GM12878 (cell line): ENCODE data around the gene CCDC184. TPM values are rescaled to one million over a fixed set of nuclear protein-coding genes. Genes with fewer than 3 reads are reported as not detected.

ENCODE experiments used
- ATAC-seq: fragments of 200-7000 bp; cut with Tn5 transposase; 3 replicates; pipeline ENCODE4 v1.9.1; 2020; ENCODE audit warnings: mild to moderate bottlenecking, moderate library complexity
- BruUV-seq: library from RNA; stranded (reverse); fragments of 400-500 nt; replicated peaks from 2 replicates; lab custom pipeline; 2021; lab: Mats Ljungman, UMichigan
- CTCF ChIA-PET: fragments of 300-600 bp; sonication (Branson Sonifier 250); formaldehyde crosslinking; extraction: SDS; loops from one replicate; lab custom pipeline; 2021; ENCODE audit warnings: inconsistent platforms; lab: Yijun Ruan, JAX
- POLR2A ChIA-PET: fragments of 350-600 bp; formaldehyde crosslinking; extraction: SDS; loops from one replicate; lab custom pipeline; 2021; ENCODE audit warnings: inconsistent platforms; lab: Charles Lee
- RAD21 ChIA-PET: fragments of 300-600 bp; sonication (Branson Sonifier 250); formaldehyde crosslinking; loops from one replicate; lab custom pipeline; 2023; ENCODE audit warnings: antibody characterized with exemption; ENCODE audit not compliant: unreplicated experiment; lab: Charles Lee
- SMC1A ChIA-PET: fragments of 300-600 bp; sonication (Branson Sonifier 250); formaldehyde crosslinking; loops from one replicate; lab custom pipeline; 2023; ENCODE audit not compliant: unreplicated experiment, uncharacterized antibody; lab: Charles Lee
- DNase-seq: peaks from one replicate; pipeline ENCODE4 v3.0.0-alpha.2; 2011; ENCODE audit warnings: low read depth, low spot score
- FAIRE-seq: peaks from 3 replicates; lab custom pipeline; 2011; peaks lifted over from hg19 to GRCh38; lab: Jason Lieb, UNC
- H2AFZ ChIP-seq: 2 replicates; pipeline ENCODE4 v1.6.0; 2011; ENCODE audit warnings: low read depth, low read length, control low read depth; ENCODE audit not compliant: control insufficient read depth
- H3K27ac ChIP-seq: 2 replicates; pipeline ENCODE4 v1.5.1; 2011; ENCODE audit warnings: control low read depth; ENCODE audit not compliant: control insufficient read depth, insufficient read depth
- H3K27me3 ChIP-seq, 2 experiments: replicated peaks in 1 of 2; 2 replicates each; pipeline versions ENCODE4 v1.6.0 to v1.6.1; 2011; ENCODE audit warnings: low read length in 1 of 2; ENCODE audit not compliant: control insufficient read depth in 2 of 2, insufficient read depth in 2 of 2
- H3K36me3 ChIP-seq, 2 experiments: 2 replicates each; pipeline ENCODE4 v1.5.1; 2011; ENCODE audit warnings: low read length in 1 of 2; ENCODE audit not compliant: control insufficient read depth in 2 of 2, insufficient read depth in 2 of 2
- H3K4me1 ChIP-seq: 2 replicates; pipeline ENCODE4 v1.6.1; 2011; ENCODE audit warnings: mild to moderate bottlenecking, low read length, moderate library complexity, mixed read lengths; ENCODE audit not compliant: control insufficient read depth, insufficient read depth
- H3K4me2 ChIP-seq: 2 replicates; pipeline ENCODE4 v1.6.0; 2011; ENCODE audit warnings: control low read depth; ENCODE audit not compliant: control insufficient read depth, insufficient read depth
- H3K4me3 ChIP-seq: fragments of 200-600 bp; sonication (generic); 2 replicates; pipeline ENCODE4 v1.5.1; 2016
- H3K79me2 ChIP-seq: 2 replicates; pipeline ENCODE4 v1.6.0; 2011; ENCODE audit warnings: low read length; ENCODE audit not compliant: control insufficient read depth, insufficient read depth
- H3K9ac ChIP-seq: 2 replicates; pipeline ENCODE4 v1.8.0; 2011; ENCODE audit warnings: low read length, control low read depth, mixed read lengths; ENCODE audit not compliant: control insufficient read depth, insufficient read depth
- H3K9me3 ChIP-seq: replicated peaks from 3 replicates; pipeline ENCODE4 v1.5.1; 2011; ENCODE audit warnings: mild to moderate bottlenecking, low read length; ENCODE audit not compliant: control insufficient read depth, insufficient read depth
- H4K20me1 ChIP-seq: 2 replicates; pipeline ENCODE4 v1.6.0; 2011; ENCODE audit not compliant: control insufficient read depth, insufficient read depth
- CBFB ChIP-seq: IDR thresholded peaks from 2 replicates; pipeline ENCODE4 v1.6.1; 2016; ENCODE audit warnings: antibody characterized with exemption, low read depth
- DPF2 ChIP-seq: fragments of 450-650 bp; IDR thresholded peaks from 2 replicates; pipeline ENCODE4 v1.6.1; 2017; ENCODE audit warnings: mild to moderate bottlenecking
- JUND ChIP-seq: IDR thresholded peaks from 2 replicates; pipeline ENCODE4 v1.6.1; 2012; ENCODE audit warnings: low read depth, mild to moderate bottlenecking, low read length, improper control_type of control experiment, moderate library complexity
- MXI1 ChIP-seq: fragments of 150-350 bp; IDR thresholded peaks from 2 replicates; pipeline ENCODE4 v1.6.1; 2011; ENCODE audit warnings: low read depth, mild to moderate bottlenecking, inconsistent platforms, low read length, improper control_type of control experiment
- NR2C1 ChIP-seq: fragments of 450-650 bp; IDR thresholded peaks from 2 replicates; pipeline ENCODE4 v1.6.1; 2017; ENCODE audit warnings: antibody characterized with exemption, mild to moderate bottlenecking, moderate library complexity
- PAX5 ChIP-seq: IDR thresholded peaks from 2 replicates; pipeline ENCODE4 v1.6.1; 2011; ENCODE audit warnings: low read depth, low read length, borderline replicate concordance
- PAX8 ChIP-seq: fragments of 450-650 bp; IDR thresholded peaks from 2 replicates; pipeline ENCODE4 v1.6.1; 2017; ENCODE audit warnings: mild to moderate bottlenecking, moderate library complexity
- SIN3A ChIP-seq: IDR thresholded peaks from 2 replicates; pipeline ENCODE4 v1.6.1; 2012; ENCODE audit warnings: low read depth, low read length, improper control_type of control experiment
- SMARCA5 ChIP-seq: fragments of 450-650 bp; IDR thresholded peaks from 2 replicates; pipeline ENCODE4 v1.6.1; 2017; ENCODE audit warnings: mild to moderate bottlenecking
- SMC3 ChIP-seq: IDR thresholded peaks from 2 replicates; pipeline ENCODE4 v1.6.1; 2011; ENCODE audit warnings: low read length, improper control_type of control experiment, borderline replicate concordance
- SP1 ChIP-seq: IDR thresholded peaks from one replicate; pipeline ENCODE4 v1.6.1; 2011; ENCODE audit warnings: low read depth, low read length
- WRNIP1 ChIP-seq: IDR thresholded peaks from 2 replicates; pipeline ENCODE4 v1.6.1; 2011; ENCODE audit warnings: low read depth, low read length, improper control_type of control experiment, borderline replicate concordance
- YY1 ChIP-seq: IDR thresholded peaks from 2 replicates; pipeline ENCODE4 v1.6.1; 2011; ENCODE audit warnings: low read depth, mild to moderate bottlenecking, low read length
- ZNF207 ChIP-seq: fragments of 450-650 bp; IDR thresholded peaks from 2 replicates; pipeline ENCODE4 v1.6.1; 2014; ENCODE audit warnings: antibody characterized with exemption, mild to moderate bottlenecking, borderline replicate concordance
- ZNF24 ChIP-seq: fragments of 450-650 bp; IDR thresholded peaks from 2 replicates; pipeline ENCODE4 v1.6.1; 2017; ENCODE audit warnings: antibody characterized with exemption, mild to moderate bottlenecking
- WGBS: methylation state at CpG from one replicate; pipeline ENCODE4 v1.1.6; 2016; ENCODE audit warnings: low lambda C conversion rate; ENCODE audit not compliant: insufficient replicate concordance, insufficient coverage; ENCODE audit errors: missing lambda C conversion rate; 5-methylcytosine and 5-hydroxymethylcytosine counted together
- in situ Hi-C: fragments of 300-500 bp; cut with MboI; formaldehyde crosslinking; loops from 9 replicates; pipeline ENCODE4 v1.14.3; 2018; ENCODE audit warnings: mixed read lengths
- intact Hi-C: fragments of 100-400 bp; cut with micrococcal nuclease; formaldehyde crosslinking; loops from one replicate; pipeline ENCODE4 v1.14.2; 2022; ENCODE audit not compliant: unreplicated experiment
- polyA plus RNA-seq, 11 experiments: library from polyadenylated mRNA; depleted of rRNA in 4 of 11; unstranded in 6 of 11; stranded (reverse) in 5 of 11; fragments of >200 nt; fragmentation: Nextera tagmentation in 4 of 11; fragmentation: Illumina TruSeq in 1 of 11; extraction: Ambion mirVana in 4 of 11; extraction: Trizol in 1 of 11; gene quantifications; 1 replicate in 1 of 11; 2 replicates in 10 of 11; pipeline versions ENCODE4 v1.2.1 to v1.2.3, GENCODE V29; 2011 to 2016; ENCODE audit warnings: inconsistent platforms in 2 of 11, missing spikeins in 2 of 11, low read depth in 1 of 11
- total RNA-seq, 4 experiments: library from RNA; depleted of rRNA in 3 of 4; stranded (reverse); fragments of >200 nt in 3 of 4; fragmentation: Illumina TruSeq in 1 of 4; extraction: Trizol in 1 of 4; gene quantifications; 2 replicates each; pipeline versions ENCODE4 v1.2.1 to v1.2.3, GENCODE V29; 2013 to 2021
- TF ChIP-seq, protein P1 (sequence below): fragments of 450-650 bp; IDR thresholded peaks from 2 replicates; pipeline ENCODE4 v1.6.1; 2016; ENCODE audit warnings: mild to moderate bottlenecking, moderate library complexity, borderline replicate concordance
- TF ChIP-seq, protein P2 (sequence below): fragments of 450-650 bp; IDR thresholded peaks from 2 replicates; pipeline ENCODE4 v1.6.1; 2017; ENCODE audit warnings: low read depth, mild to moderate bottlenecking, moderate library complexity
- TF ChIP-seq, protein P3 (sequence below): IDR thresholded peaks from 2 replicates; pipeline ENCODE4 v1.6.1; 2011; ENCODE audit warnings: mild to moderate bottlenecking, low read depth, low read length, moderate library complexity; ENCODE audit not compliant: insufficient replicate concordance

The CCDC184 gene
- total and polyA plus RNA-seq, 10 of the 15 experiments (the other 5 are each of a cell fraction or from before 2014, with no cell fraction given): not detected

DNA sequence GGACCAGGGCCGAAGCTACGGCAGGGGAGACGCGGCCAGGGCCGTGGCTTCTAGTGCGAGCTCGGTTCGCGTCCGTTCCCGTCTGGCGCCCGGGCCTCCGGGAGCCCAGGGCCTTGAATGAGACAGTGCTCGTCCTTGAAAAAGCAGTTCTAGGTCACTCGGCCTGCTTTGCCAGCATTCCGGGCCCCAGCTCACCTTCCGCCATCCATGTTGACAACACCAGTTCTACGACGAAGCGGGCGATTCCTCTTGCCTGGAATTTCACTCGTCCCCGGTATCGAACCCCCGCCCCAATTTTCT is 15.2 kb downstream of the CCDC184 start (continued):
- TF ChIP-seq, protein P1, sequence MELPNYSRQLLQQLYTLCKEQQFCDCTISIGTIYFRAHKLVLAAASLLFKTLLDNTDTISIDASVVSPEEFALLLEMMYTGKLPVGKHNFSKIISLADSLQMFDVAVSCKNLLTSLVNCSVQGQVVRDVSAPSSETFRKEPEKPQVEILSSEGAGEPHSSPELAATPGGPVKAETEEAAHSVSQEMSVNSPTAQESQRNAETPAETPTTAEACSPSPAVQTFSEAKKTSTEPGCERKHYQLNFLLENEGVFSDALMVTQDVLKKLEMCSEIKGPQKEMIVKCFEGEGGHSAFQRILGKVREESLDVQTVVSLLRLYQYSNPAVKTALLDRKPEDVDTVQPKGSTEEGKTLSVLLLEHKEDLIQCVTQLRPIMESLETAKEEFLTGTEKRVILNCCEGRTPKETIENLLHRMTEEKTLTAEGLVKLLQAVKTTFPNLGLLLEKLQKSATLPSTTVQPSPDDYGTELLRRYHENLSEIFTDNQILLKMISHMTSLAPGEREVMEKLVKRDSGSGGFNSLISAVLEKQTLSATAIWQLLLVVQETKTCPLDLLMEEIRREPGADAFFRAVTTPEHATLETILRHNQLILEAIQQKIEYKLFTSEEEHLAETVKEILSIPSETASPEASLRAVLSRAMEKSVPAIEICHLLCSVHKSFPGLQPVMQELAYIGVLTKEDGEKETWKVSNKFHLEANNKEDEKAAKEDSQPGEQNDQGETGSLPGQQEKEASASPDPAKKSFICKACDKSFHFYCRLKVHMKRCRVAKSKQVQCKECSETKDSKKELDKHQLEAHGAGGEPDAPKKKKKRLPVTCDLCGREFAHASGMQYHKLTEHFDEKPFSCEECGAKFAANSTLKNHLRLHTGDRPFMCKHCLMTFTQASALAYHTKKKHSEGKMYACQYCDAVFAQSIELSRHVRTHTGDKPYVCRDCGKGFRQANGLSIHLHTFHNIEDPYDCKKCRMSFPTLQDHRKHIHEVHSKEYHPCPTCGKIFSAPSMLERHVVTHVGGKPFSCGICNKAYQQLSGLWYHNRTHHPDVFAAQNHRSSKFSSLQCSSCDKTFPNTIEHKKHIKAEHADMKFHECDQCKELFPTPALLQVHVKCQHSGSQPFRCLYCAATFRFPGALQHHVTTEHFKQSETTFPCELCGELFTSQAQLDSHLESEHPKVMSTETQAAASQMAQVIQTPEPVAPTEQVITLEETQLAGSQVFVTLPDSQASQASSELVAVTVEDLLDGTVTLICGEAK: no peak
- TF ChIP-seq SMC3 (no peak), ZNF207 (no peak), PAX5 (no peak)
- TF ChIP-seq, protein P2, sequence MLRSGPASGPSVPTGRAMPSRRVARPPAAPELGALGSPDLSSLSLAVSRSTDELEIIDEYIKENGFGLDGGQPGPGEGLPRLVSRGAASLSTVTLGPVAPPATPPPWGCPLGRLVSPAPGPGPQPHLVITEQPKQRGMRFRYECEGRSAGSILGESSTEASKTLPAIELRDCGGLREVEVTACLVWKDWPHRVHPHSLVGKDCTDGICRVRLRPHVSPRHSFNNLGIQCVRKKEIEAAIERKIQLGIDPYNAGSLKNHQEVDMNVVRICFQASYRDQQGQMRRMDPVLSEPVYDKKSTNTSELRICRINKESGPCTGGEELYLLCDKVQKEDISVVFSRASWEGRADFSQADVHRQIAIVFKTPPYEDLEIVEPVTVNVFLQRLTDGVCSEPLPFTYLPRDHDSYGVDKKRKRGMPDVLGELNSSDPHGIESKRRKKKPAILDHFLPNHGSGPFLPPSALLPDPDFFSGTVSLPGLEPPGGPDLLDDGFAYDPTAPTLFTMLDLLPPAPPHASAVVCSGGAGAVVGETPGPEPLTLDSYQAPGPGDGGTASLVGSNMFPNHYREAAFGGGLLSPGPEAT: 0 out of 2 replicates have a peak, but pooled peaks have one; percentile 2

DNA sequence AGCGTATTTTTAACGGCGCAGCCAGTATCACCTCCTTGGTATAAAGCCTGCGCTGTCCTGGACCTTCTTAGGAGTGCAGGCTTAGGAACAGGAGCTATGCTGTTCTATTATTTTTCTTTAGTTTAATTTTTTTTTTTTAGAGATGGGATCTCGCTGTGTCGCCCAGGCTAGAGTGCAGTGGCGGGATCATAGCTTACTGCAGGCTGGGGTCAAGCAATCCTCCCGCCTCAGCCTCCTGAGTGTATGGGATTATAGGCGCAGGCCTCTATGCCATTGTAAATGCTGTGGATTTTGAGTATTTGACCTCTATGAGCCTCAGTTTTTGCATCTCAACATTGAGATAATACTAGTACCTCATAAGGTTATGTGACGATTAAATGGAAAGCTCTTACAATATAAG is 15.5 kb downstream of the CCDC184 start:
- in situ Hi-C loops: no loop called here
- DNase-seq (no peak), FAIRE-seq (no peak), ATAC-seq (no peak)
- ChIA-PET SMC1A (interaction anchor here (0.6 to 1.9 kb wide), 8 partner anchors 9 to 554 kb away, joined by 3 to 9 read pairs (median 3); no protein-coding TSS in a partner anchor), CTCF (interaction anchor here (0.5 to 3.4 kb wide), 12 partner anchors 10 to 509 kb away, joined by 3 to 28 read pairs (median 6); no protein-coding TSS in a partner anchor), RAD21 (interaction anchor here (1.4 to 2.0 kb wide), 3 partner anchors 9 to 294 kb away, joined by 4 to 8 read pairs (median 5); partner anchors contain the start of genes SENP1 and VDR), POLR2A (interaction anchor here (0.5 to 1.7 kb wide), 4 partner anchors 42 to 1925 kb away, joined by 3 to 8 read pairs (median 4); partner anchors contain the start of genes ASB8 and SENP1)
- intact Hi-C loops: loop anchor here (10.0 kb wide), 1 partner anchor 156 kb away; the partner anchor contains the start of gene ZNF641
- Histone ChIP-seq H3K27me3 (no peaks in the 10 kb centered on the region), H3K9ac (peak overlapping the region; percentile 100), H3K4me3 (peak overlapping the region; percentile 86), H3K4me2 (peak overlapping the region; percentile 91), H3K9me3 (peaks cover 1% of the 10 kb centered on the region; the same call in 1 of the 3 replicates), H4K20me1 (no peaks in the 10 kb centered on the region), H3K36me3 (no peaks in the 10 kb centered on the region), H3K27ac (peak overlapping the region; percentile 99), H3K79me2 (peaks cover 13% of the 10 kb centered on the region), H2AFZ (peak overlapping the region; percentile 100; the same call in 1 of the 2 replicates), H3K4me1 (0 out of 2 replicates have a peak, but pooled peaks cover 3% of the 10 kb centered on the region)
- WGBS: 81% methylated on average over 10 of the region's 10 CpGs
- BruUV-seq: no TSS peak
- TF ChIP-seq NR2C1 (no peak), CBFB (no peak), YY1 (no peak), MXI1 (no peak), WRNIP1 (no peak), ZNF24 (no peak), DPF2 (no peak), SIN3A (no peak), SP1 (no peak), PAX8 (no peak), JUND (no peak), SMARCA5 (no peak)
- TF ChIP-seq, protein P3, sequence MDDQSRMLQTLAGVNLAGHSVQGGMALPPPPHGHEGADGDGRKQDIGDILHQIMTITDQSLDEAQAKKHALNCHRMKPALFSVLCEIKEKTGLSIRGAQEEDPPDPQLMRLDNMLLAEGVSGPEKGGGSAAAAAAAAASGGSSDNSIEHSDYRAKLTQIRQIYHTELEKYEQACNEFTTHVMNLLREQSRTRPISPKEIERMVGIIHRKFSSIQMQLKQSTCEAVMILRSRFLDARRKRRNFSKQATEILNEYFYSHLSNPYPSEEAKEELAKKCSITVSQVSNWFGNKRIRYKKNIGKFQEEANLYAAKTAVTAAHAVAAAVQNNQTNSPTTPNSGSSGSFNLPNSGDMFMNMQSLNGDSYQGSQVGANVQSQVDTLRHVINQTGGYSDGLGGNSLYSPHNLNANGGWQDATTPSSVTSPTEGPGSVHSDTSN: no peak
